Measurements from ENCODE around the gene REXO2. TPM values are rescaled to one million over a fixed set of nuclear protein-coding genes. Genes with fewer than 3 reads are reported as not detected.

Gene REXO2
- total RNA-seq, 4 donors from 2014 or later: 88.7 to 125 (median 109) TPM

- no peaks in the 10 kb centered on the region for H3K4me1 ChIP-seq
Measured at GRCh38 chr11:114466742-114467141, 27.5 kb downstream of the REXO2 start.

GRCh38 chr11:114472661-114473060, 33.4 kb downstream of the REXO2 start:
- 72% methylated on average over 2 of the region's 2 CpGs for WGBS
- no peaks in the 10 kb centered on the region for H3K36me3 ChIP-seq
- no peak for DNase-seq (ENCODE audit: low spot score in 2 of 2)
- H3K4me3 ChIP-seq: no peak overlapping the region
- no peak for TF ChIP-seq POLR2AphosphoS5 (IDR thresholded peaks at IDR 0.05)
- TF ChIP-seq POLR2A (IDR thresholded peaks at IDR 0.05): no peak
- no peak for TF ChIP-seq EP300 (IDR thresholded peaks at IDR 0.05)
- TF ChIP-seq CTCF (IDR thresholded peaks at IDR 0.05): no peak
- H3K27me3 ChIP-seq: no peaks in the 10 kb centered on the region
- H3K27ac ChIP-seq: no peak overlapping the region
- no peaks in the 10 kb centered on the region for H3K9me3 ChIP-seq
- H3K4me1 ChIP-seq: no peaks in the 10 kb centered on the region

More at GRCh38 chr11:114466742-114467141, 27.5 kb downstream of the REXO2 start:
- WGBS: 81% methylated on average over 3 of the region's 3 CpGs
- no peaks in the 10 kb centered on the region for H3K27me3 ChIP-seq
- no peak overlapping the region for H3K27ac ChIP-seq
- TF ChIP-seq POLR2AphosphoS5 (IDR thresholded peaks at IDR 0.05): no peak
- no peak for TF ChIP-seq CTCF (IDR thresholded peaks at IDR 0.05)
- TF ChIP-seq EP300 (IDR thresholded peaks at IDR 0.05): no peak
- no peak for TF ChIP-seq POLR2A (IDR thresholded peaks at IDR 0.05)
- no peak overlapping the region for H3K4me3 ChIP-seq
- DNase-seq (ENCODE audit: low spot score in 2 of 2): no peak
- H3K36me3 ChIP-seq: no peaks in the 10 kb centered on the region
- peaks cover 8% of the 10 kb centered on the region for H3K9me3 ChIP-seq

- H3K4me3 ChIP-seq: no peak overlapping the region
- 61% methylated on average over 2 of the region's 2 CpGs for WGBS
- TF ChIP-seq POLR2A (IDR thresholded peaks at IDR 0.05): no peak
- no peak for TF ChIP-seq CTCF (IDR thresholded peaks at IDR 0.05)
- TF ChIP-seq EP300 (IDR thresholded peaks at IDR 0.05): no peak
- no peak for TF ChIP-seq POLR2AphosphoS5 (IDR thresholded peaks at IDR 0.05)
- no peak for DNase-seq (ENCODE audit: low spot score in 2 of 2)
- H3K27ac ChIP-seq: no peak overlapping the region
- no peaks in the 10 kb centered on the region for H3K27me3 ChIP-seq
- H3K4me1 ChIP-seq: no peaks in the 10 kb centered on the region
- H3K36me3 ChIP-seq: no peaks in the 10 kb centered on the region
- no peaks in the 10 kb centered on the region for H3K9me3 ChIP-seq
Measured at GRCh38 chr11:114478001-114478410, 38.7 kb downstream of the REXO2 start.

GRCh38 chr11:114478768-114479167, 39.5 kb downstream of the REXO2 start:
- H3K9me3 ChIP-seq: no peaks in the 10 kb centered on the region
- no peaks in the 10 kb centered on the region for H3K27me3 ChIP-seq
- no peak for DNase-seq (ENCODE audit: low spot score in 2 of 2)
- no peak overlapping the region for H3K4me3 ChIP-seq
- no peak for TF ChIP-seq CTCF (IDR thresholded peaks at IDR 0.05)
- no peak for TF ChIP-seq POLR2A (IDR thresholded peaks at IDR 0.05)
- no peaks in the 10 kb centered on the region for H3K36me3 ChIP-seq
- H3K4me1 ChIP-seq: no peaks in the 10 kb centered on the region
- WGBS: 61% methylated on average over 4 of the region's 4 CpGs
- H3K27ac ChIP-seq: no peak overlapping the region

- Histone ChIP-seq H3K27ac (no peak overlapping the region), H3K9me3 (no peaks in the 10 kb centered on the region), H3K36me3 (no peaks in the 10 kb centered on the region), H3K27me3 (no peaks in the 10 kb centered on the region), H3K4me3 (no peak overlapping the region), H3K4me1 (no peaks in the 10 kb centered on the region)
- DNase-seq (ENCODE audit: low spot score in 2 of 2): no peak
- TF ChIP-seq POLR2A (IDR thresholded peaks at IDR 0.05): no peak
- no peak for TF ChIP-seq EP300 (IDR thresholded peaks at IDR 0.05)
- TF ChIP-seq POLR2AphosphoS5 (IDR thresholded peaks at IDR 0.05): no peak
- TF ChIP-seq CTCF (IDR thresholded peaks at IDR 0.05): no peak
- WGBS: 70% methylated on average over 1 of the region's 1 CpG
Measured at GRCh38 chr11:114479331-114479730, 40.1 kb downstream of the REXO2 start.

Data from suprapubic skin (tissue), 4 donors.